Measurements from ENCODE around the gene COL1A1. TPM values are rescaled to one million over a fixed set of nuclear protein-coding genes. Genes with fewer than 3 reads are reported as not detected.

Gene COL1A1
- polyA plus RNA-seq, 1 of the 3 experiments (the other 2 are of a cell fraction) = 1,461 TPM

DNA sequence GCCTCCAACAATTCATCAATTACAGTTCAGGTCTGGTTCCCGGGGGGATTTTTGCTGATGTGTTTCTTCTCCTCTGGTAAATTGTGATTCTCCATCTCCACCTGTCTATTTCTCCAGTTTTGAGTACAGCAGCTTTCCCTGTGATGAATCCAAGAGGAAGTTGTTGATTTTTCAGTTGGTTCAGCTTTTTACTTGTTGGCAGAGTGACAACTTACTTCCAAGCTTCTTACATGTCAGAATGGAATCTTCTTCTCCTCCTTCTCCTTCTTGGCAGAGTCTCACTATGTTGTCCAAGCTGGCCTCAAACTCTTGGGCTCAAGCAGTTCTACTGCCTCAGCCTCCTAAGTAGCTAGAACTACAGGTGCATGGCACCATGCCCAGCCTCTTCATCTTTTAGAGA is 39.4 kb upstream of the COL1A1 start:
- no peak for TF ChIP-seq CTCF (IDR thresholded peaks at IDR 0.05)
- peak; percentile 33; the same call in 1 of the 2 replicates for TF ChIP-seq NFIC (IDR thresholded peaks at IDR 0.05; ENCODE audit: borderline replicate concordance)
- Histone ChIP-seq H4K20me1 (ENCODE audit: insufficient read depth) (no peaks in the 10 kb centered on the region), H3K4me1 (ENCODE audit: control insufficient read depth in 1 of 2, insufficient read depth in 2 of 2, low read depth in 1 of 2, low read length in 1 of 2) (no peaks in the 10 kb centered on the region), H3K9me3 (peaks cover 14% of the 10 kb centered on the region), H3K4me3 (ENCODE audit: low read depth in 2 of 2, low read length in 1 of 2) (no peak overlapping the region), H3K36me3 (replicated peaks in 1 of 2; ENCODE audit: control insufficient read depth in 1 of 2, insufficient read depth in 2 of 2, low read length in 1 of 2) (no peaks in the 10 kb centered on the region), H3K9ac (no peak overlapping the region), H3K9me2 (no peaks in the 10 kb centered on the region), H3K79me2 (ENCODE audit: insufficient read depth) (no peaks in the 10 kb centered on the region), H3K27me3 (ENCODE audit: insufficient read depth) (no peaks in the 10 kb centered on the region), H2AFZ (ENCODE audit: low read depth) (no peak overlapping the region), H3F3A (replicated peaks; ENCODE audit: insufficient read depth) (peaks cover 26% of the 10 kb centered on the region), H3K27ac (ENCODE audit: low read depth in 2 of 2, low read length in 1 of 2) (no peak overlapping the region), H3K4me2 (no peak overlapping the region)
- 35% methylated on average over 1 of the region's 1 CpG for WGBS (ENCODE audit: low lambda C conversion rate)
- ChIA-PET POLR2A (no interaction called here), CTCF (interaction anchor here (1.5 to 1.7 kb wide), 2 partner anchors 10 to 41 kb away, joined by 4 read pairs; no protein-coding TSS in a partner anchor)
- DNase-seq = no peak

- Histone ChIP-seq H2AFZ (ENCODE audit: low read depth) (no peak overlapping the region), H4K20me1 (ENCODE audit: insufficient read depth) (no peaks in the 10 kb centered on the region), H3K9me2 (no peaks in the 10 kb centered on the region), H3K4me2 (no peak overlapping the region; the same call in 1 of the 2 replicates), H3K27ac (ENCODE audit: low read depth in 2 of 2, low read length in 1 of 2) (no peak overlapping the region), H3K4me3 (ENCODE audit: low read depth in 2 of 2, low read length in 1 of 2) (no peak overlapping the region), H3K79me2 (ENCODE audit: insufficient read depth) (no peaks in the 10 kb centered on the region), H3K4me1 (ENCODE audit: control insufficient read depth in 1 of 2, insufficient read depth in 2 of 2, low read depth in 1 of 2, low read length in 1 of 2) (no peaks in the 10 kb centered on the region), H3K27me3 (ENCODE audit: insufficient read depth) (no peaks in the 10 kb centered on the region), H3F3A (replicated peaks; ENCODE audit: insufficient read depth) (peaks cover 29% of the 10 kb centered on the region), H3K9me3 (peaks cover 18% of the 10 kb centered on the region), H3K36me3 (replicated peaks in 1 of 2; ENCODE audit: control insufficient read depth in 1 of 2, insufficient read depth in 2 of 2, low read length in 1 of 2) (no peaks in the 10 kb centered on the region), H3K9ac (no peak overlapping the region)
- TF ChIP-seq PBX3 (IDR thresholded peaks at IDR 0.05) = peak; percentile 37; the same call in 1 of the 2 replicates
- TF ChIP-seq, protein P1, sequence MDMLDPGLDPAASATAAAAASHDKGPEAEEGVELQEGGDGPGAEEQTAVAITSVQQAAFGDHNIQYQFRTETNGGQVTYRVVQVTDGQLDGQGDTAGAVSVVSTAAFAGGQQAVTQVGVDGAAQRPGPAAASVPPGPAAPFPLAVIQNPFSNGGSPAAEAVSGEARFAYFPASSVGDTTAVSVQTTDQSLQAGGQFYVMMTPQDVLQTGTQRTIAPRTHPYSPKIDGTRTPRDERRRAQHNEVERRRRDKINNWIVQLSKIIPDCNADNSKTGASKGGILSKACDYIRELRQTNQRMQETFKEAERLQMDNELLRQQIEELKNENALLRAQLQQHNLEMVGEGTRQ (IDR thresholded peaks at IDR 0.05; ENCODE audit: borderline replicate concordance, low read depth, low read length) = no peak
- no peak for TF ChIP-seq POLR2AphosphoS5 (IDR thresholded peaks at IDR 0.05; ENCODE audit: low read depth, low read length)
- TF ChIP-seq, protein P2, sequence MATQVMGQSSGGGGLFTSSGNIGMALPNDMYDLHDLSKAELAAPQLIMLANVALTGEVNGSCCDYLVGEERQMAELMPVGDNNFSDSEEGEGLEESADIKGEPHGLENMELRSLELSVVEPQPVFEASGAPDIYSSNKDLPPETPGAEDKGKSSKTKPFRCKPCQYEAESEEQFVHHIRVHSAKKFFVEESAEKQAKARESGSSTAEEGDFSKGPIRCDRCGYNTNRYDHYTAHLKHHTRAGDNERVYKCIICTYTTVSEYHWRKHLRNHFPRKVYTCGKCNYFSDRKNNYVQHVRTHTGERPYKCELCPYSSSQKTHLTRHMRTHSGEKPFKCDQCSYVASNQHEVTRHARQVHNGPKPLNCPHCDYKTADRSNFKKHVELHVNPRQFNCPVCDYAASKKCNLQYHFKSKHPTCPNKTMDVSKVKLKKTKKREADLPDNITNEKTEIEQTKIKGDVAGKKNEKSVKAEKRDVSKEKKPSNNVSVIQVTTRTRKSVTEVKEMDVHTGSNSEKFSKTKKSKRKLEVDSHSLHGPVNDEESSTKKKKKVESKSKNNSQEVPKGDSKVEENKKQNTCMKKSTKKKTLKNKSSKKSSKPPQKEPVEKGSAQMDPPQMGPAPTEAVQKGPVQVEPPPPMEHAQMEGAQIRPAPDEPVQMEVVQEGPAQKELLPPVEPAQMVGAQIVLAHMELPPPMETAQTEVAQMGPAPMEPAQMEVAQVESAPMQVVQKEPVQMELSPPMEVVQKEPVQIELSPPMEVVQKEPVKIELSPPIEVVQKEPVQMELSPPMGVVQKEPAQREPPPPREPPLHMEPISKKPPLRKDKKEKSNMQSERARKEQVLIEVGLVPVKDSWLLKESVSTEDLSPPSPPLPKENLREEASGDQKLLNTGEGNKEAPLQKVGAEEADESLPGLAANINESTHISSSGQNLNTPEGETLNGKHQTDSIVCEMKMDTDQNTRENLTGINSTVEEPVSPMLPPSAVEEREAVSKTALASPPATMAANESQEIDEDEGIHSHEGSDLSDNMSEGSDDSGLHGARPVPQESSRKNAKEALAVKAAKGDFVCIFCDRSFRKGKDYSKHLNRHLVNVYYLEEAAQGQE (IDR thresholded peaks at IDR 0.05; ENCODE audit: low read depth, low read length) = no peak
- TF ChIP-seq, protein P3, sequence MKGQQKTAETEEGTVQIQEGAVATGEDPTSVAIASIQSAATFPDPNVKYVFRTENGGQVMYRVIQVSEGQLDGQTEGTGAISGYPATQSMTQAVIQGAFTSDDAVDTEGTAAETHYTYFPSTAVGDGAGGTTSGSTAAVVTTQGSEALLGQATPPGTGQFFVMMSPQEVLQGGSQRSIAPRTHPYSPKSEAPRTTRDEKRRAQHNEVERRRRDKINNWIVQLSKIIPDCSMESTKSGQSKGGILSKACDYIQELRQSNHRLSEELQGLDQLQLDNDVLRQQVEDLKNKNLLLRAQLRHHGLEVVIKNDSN (IDR thresholded peaks at IDR 0.05; ENCODE audit: borderline replicate concordance, low read depth) = no peak
- no peak for TF ChIP-seq NFIC (IDR thresholded peaks at IDR 0.05; ENCODE audit: borderline replicate concordance)
- TF ChIP-seq MEF2A (IDR thresholded peaks at IDR 0.05; ENCODE audit: borderline replicate concordance, low read depth) = peak; percentile 38; the same call in 1 of the 2 replicates
- TF ChIP-seq FOXJ3 (CRISPR knock-in tag; IDR thresholded peaks at IDR 0.05) = no peak
- TF ChIP-seq RXRA (IDR thresholded peaks at IDR 0.05; ENCODE audit: borderline replicate concordance, low read depth) = no peak
- TF ChIP-seq MXI1 (IDR thresholded peaks at IDR 0.05; ENCODE audit: low read depth, low read length) = no peak
- no peak for TF ChIP-seq GATA2 (CRISPR knock-in tag; IDR thresholded peaks at IDR 0.05)
- no peak for TF ChIP-seq TCF12 (IDR thresholded peaks at IDR 0.05)
- TF ChIP-seq ZBTB33 (IDR thresholded peaks at IDR 0.05; ENCODE audit: borderline replicate concordance, low read depth) = no peak
- ChIA-PET POLR2A (no interaction called here), CTCF (interaction anchor here (1.5 kb wide), 1 partner anchor 40 kb away, joined by 4 read pairs; no protein-coding TSS in a partner anchor)
- DNase-seq = no peak
- 64% methylated on average over 4 of the region's 4 CpGs for WGBS (ENCODE audit: low lambda C conversion rate)
These were observed 38.5 kb upstream of the COL1A1 start for GRCh38 chr17:50239937-50240336.
